SK-N-SH (cell line): ENCODE data around the gene XRCC3. TPM values are rescaled to one million over a fixed set of nuclear protein-coding genes. Genes with fewer than 3 reads are reported as not detected.

Experiments
- CTCF ChIA-PET: fragments of 300-600, 350-600 bp; formaldehyde crosslinking; extraction: SDS; loops from one replicate; lab custom pipeline; 2021; lab: Yijun Ruan, JAX
- POLR2A ChIA-PET: fragments of 350-600 bp; sonication (Branson Sonifier 250); formaldehyde crosslinking; extraction: SDS; loops from one replicate; lab custom pipeline; 2020; ENCODE audit warnings: antibody characterized with exemption, inconsistent platforms; lab: Yijun Ruan, JAX
- DNase-seq: peaks from one replicate; pipeline ENCODE4 v3.0.0; 2012
- H2AFZ ChIP-seq: fragments of 200-600 bp; sonication (generic); 2 replicates; pipeline ENCODE4 v1.8.1; 2016; ENCODE audit warnings: antibody characterized with exemption, mild to moderate bottlenecking, low read depth
- H3F3A ChIP-seq: fragments of 200-600 bp; sonication (generic); replicated peaks from 2 replicates; pipeline ENCODE3; 2016; ENCODE audit warnings: antibody characterized with exemption, mild to moderate bottlenecking; ENCODE audit not compliant: insufficient read depth
- H3K27ac ChIP-seq, 2 experiments: fragments of 200-500 bp in 1 of 2; fragments of 200-600 bp in 1 of 2; sonication (Bioruptor generic) in 1 of 2; sonication (generic), shearing (Covaris generic) in 1 of 2; 2 replicates each; pipeline versions ENCODE4 v1.5.1 to v1.6.1; 2014 to 2016; ENCODE audit warnings: low read depth in 2 of 2, inconsistent platforms in 1 of 2, low read length in 1 of 2, mild to moderate bottlenecking in 1 of 2, mixed read lengths in 1 of 2
- H3K27me3 ChIP-seq: fragments of 200-600 bp; sonication (generic), shearing (Covaris generic); 2 replicates; pipeline ENCODE4 v1.6.1; 2016; ENCODE audit warnings: mixed run types; ENCODE audit not compliant: insufficient read depth
- H3K36me3 ChIP-seq, 2 experiments: fragments of 200-500 bp in 1 of 2; fragments of 200-600 bp in 1 of 2; sonication (Bioruptor generic) in 1 of 2; sonication (generic) in 1 of 2; replicated peaks in 1 of 2; 2 replicates each; pipeline versions ENCODE3 to v1.5.1; 2014 to 2016; ENCODE audit warnings: low read length in 1 of 2, mild to moderate bottlenecking in 1 of 2; ENCODE audit not compliant: insufficient read depth in 2 of 2, control insufficient read depth in 1 of 2
- H3K4me1 ChIP-seq, 2 experiments: fragments of 200-500 bp in 1 of 2; fragments of 200-600 bp in 1 of 2; sonication (Bioruptor generic) in 1 of 2; sonication (generic), shearing (Covaris generic) in 1 of 2; 2 replicates each; pipeline versions ENCODE4 v1.5.1 to v1.6.1; 2014 to 2016; ENCODE audit warnings: low read depth in 1 of 2, low read length in 1 of 2, mixed run types in 1 of 2; ENCODE audit not compliant: insufficient read depth in 2 of 2, control insufficient read depth in 1 of 2
- H3K4me2 ChIP-seq: fragments of 200-600 bp; sonication (generic), shearing (Covaris generic); 2 replicates; pipeline ENCODE4 v1.6.1; 2017; ENCODE audit warnings: mixed run types
- H3K4me3 ChIP-seq, 2 experiments: fragments of 200-500 bp in 1 of 2; fragments of 200-600 bp in 1 of 2; sonication (Bioruptor generic) in 1 of 2; sonication (generic), shearing (Covaris generic) in 1 of 2; 2 replicates each; pipeline versions ENCODE4 v1.5.1 to v1.8.1; 2014 to 2016; ENCODE audit warnings: low read depth in 2 of 2, inconsistent platforms in 1 of 2, low read length in 1 of 2, mild to moderate bottlenecking in 1 of 2, mixed read lengths in 1 of 2, moderate library complexity in 1 of 2
- H3K79me2 ChIP-seq: fragments of 200-600 bp; sonication (generic); 2 replicates; pipeline ENCODE4 v1.8.1; 2017; ENCODE audit warnings: mild to moderate bottlenecking; ENCODE audit not compliant: insufficient read depth
- H3K9ac ChIP-seq: fragments of 200-600 bp; sonication (generic); 2 replicates; pipeline ENCODE4 v1.6.1; 2017; ENCODE audit warnings: mixed run types
- H3K9me2 ChIP-seq: fragments of 200-600 bp; sonication (generic); 2 replicates; pipeline ENCODE4 v1.6.1; 2017; ENCODE audit warnings: mixed run types
- H3K9me3 ChIP-seq: fragments of 200-600 bp; sonication (generic); 2 replicates; pipeline ENCODE4 v1.6.1; 2017; ENCODE audit warnings: mixed run types, mild to moderate bottlenecking, moderate library complexity
- H4K20me1 ChIP-seq: fragments of 200-600 bp; sonication (generic); 2 replicates; pipeline ENCODE4 v1.6.1; 2017; ENCODE audit warnings: mild to moderate bottlenecking, mixed run types; ENCODE audit not compliant: insufficient read depth
- CTCF ChIP-seq: fragments of 200-600 bp; sonication (generic); IDR thresholded peaks from 2 replicates; pipeline ENCODE4 v1.6.1; 2017; ENCODE audit warnings: antibody characterized with exemption, mild to moderate bottlenecking, moderate library complexity
- FOSL2 ChIP-seq: IDR thresholded peaks from 2 replicates; pipeline ENCODE4 v1.4.0; 2012; ENCODE audit warnings: low read depth, mild to moderate bottlenecking, moderate library complexity, borderline replicate concordance
- GABPA ChIP-seq: IDR thresholded peaks from 2 replicates; pipeline ENCODE4 v1.4.0; 2012; ENCODE audit warnings: low read depth, mild to moderate bottlenecking
- RCOR1 ChIP-seq: fragments of 150-350 bp; IDR thresholded peaks from 2 replicates; pipeline ENCODE4 v1.6.1; 2017; ENCODE audit warnings: antibody characterized with exemption, low read length
- REST ChIP-seq: IDR thresholded peaks from 2 replicates; pipeline ENCODE4 v1.6.1; 2012; ENCODE audit warnings: mild to moderate bottlenecking, low read depth, low read length, moderate library complexity
- RFX5 ChIP-seq: IDR thresholded peaks from 2 replicates; pipeline ENCODE4 v1.6.1; 2012; ENCODE audit warnings: mild to moderate bottlenecking, improper control_type of control experiment, low read length
- SMC3 ChIP-seq: IDR thresholded peaks from 2 replicates; pipeline ENCODE4 v1.6.1; 2012; ENCODE audit warnings: low read depth, low read length, improper control_type of control experiment
- TAF1 ChIP-seq: IDR thresholded peaks from 2 replicates; pipeline ENCODE4 v1.6.1; 2012; ENCODE audit warnings: low read depth, mild to moderate bottlenecking, low read length, moderate library complexity, borderline replicate concordance
- WGBS: methylation state at CpG from one replicate; pipeline ENCODE4 v1.1.6; 2017; ENCODE audit warnings: low lambda C conversion rate; 5-methylcytosine and 5-hydroxymethylcytosine counted together
- polyA plus RNA-seq, 3 experiments: library from polyadenylated mRNA; depleted of rRNA; stranded (reverse); fragments of >200 nt; gene quantifications; 2 replicates each; pipeline ENCODE4 v1.2.3, GENCODE V29; 2012

Gene XRCC3
- polyA plus RNA-seq, 1 of the 3 experiments (the other 2 are of a cell fraction): 11.7 TPM

GRCh38 chr14:103688906-103689902 is 26.0 kb downstream of the XRCC3 start:
- H4K20me1 ChIP-seq: 0 out of 2 replicates have a peak, but pooled peaks cover 7% of the 10 kb centered on the region
- CTCF ChIA-PET: interaction anchor here (2.2 kb wide), 1 partner anchor 10 kb away, joined by 6 read pairs; no protein-coding TSS in a partner anchor
- H3F3A ChIP-seq: peaks cover 27% of the 10 kb centered on the region
- H3K27me3 ChIP-seq: no peaks in the 10 kb centered on the region
- H3K9me2 ChIP-seq: no peaks in the 10 kb centered on the region
- H3K4me1 ChIP-seq: peaks cover 0 to 3% of the 10 kb centered on the region in 2 experiments; a peak in 1 of 4 replicates
- no peak for DNase-seq
- 93% methylated on average over 16 of the region's 16 CpGs for WGBS
- H3K79me2 ChIP-seq: peaks cover 64% of the 10 kb centered on the region; the same call in 1 of the 2 replicates
- H2AFZ ChIP-seq: no peak overlapping the region
- TF ChIP-seq RFX5 (no peak), RCOR1 (no peak), FOSL2 (no peak)
- H3K4me3 ChIP-seq: no peak overlapping the region
- H3K9ac ChIP-seq: no peak overlapping the region
- H3K4me2 ChIP-seq: no peak overlapping the region
- no peak overlapping the region for H3K27ac ChIP-seq
- POLR2A ChIA-PET: no interaction called here
- peaks cover 70% of the 10 kb centered on the region in 2 experiments for H3K36me3 ChIP-seq
- H3K9me3 ChIP-seq: no peaks in the 10 kb centered on the region

GRCh38 chr14:103688441-103688840 is 26.8 kb downstream of the XRCC3 start:
- Histone ChIP-seq H3K9ac (no peak overlapping the region), H3K27me3 (no peaks in the 10 kb centered on the region), H3K4me3 (no peak overlapping the region), H3K79me2 (peaks cover 64% of the 10 kb centered on the region; the same call in 1 of the 2 replicates), H3F3A (peaks cover 22% of the 10 kb centered on the region), H3K9me2 (no peaks in the 10 kb centered on the region), H4K20me1 (0 out of 2 replicates have a peak, but pooled peaks cover 7% of the 10 kb centered on the region), H3K4me1 (peaks cover 0 to 3% of the 10 kb centered on the region in 2 experiments; a peak in 1 of 4 replicates), H2AFZ (no peak overlapping the region), H3K9me3 (no peaks in the 10 kb centered on the region), H3K27ac (no peak overlapping the region), H3K36me3 (peaks cover 67% of the 10 kb centered on the region in 2 experiments), H3K4me2 (no peak overlapping the region)
- TF ChIP-seq CTCF (no peak), REST (no peak), SMC3 (no peak), TAF1 (no peak), GABPA (no peak)
- DNase-seq: no peak
- CTCF ChIA-PET: interaction anchor here (2.2 kb wide), 1 partner anchor 9 kb away, joined by 6 read pairs; no protein-coding TSS in a partner anchor
- WGBS: 95% methylated on average over 5 of the region's 5 CpGs
- POLR2A ChIA-PET: no interaction called here
